HT-29 (cell line): ENCODE results near the gene RHEX. TPM values are rescaled to one million over a fixed set of nuclear protein-coding genes. Genes with fewer than 3 reads are reported as not detected.

Experiments
- DNase-seq: peaks from one replicate; pipeline ENCODE4 v3.0.0-alpha.2; 2015; ENCODE audit warnings: low spot score
- total RNA-seq: library from RNA; depleted of rRNA; stranded (reverse); fragments of >200 nt; shearing (Covaris generic); gene quantifications from 2 replicates; pipeline ENCODE4 v1.2.3, GENCODE V29; 2014

RHEX gene
- total RNA-seq, 1 experiment from 2014 or later: not detected

- no peak for DNase-seq
Measured at GRCh38 chr1:206089341-206089740, 36.4 kb downstream of the RHEX start.

DNA sequence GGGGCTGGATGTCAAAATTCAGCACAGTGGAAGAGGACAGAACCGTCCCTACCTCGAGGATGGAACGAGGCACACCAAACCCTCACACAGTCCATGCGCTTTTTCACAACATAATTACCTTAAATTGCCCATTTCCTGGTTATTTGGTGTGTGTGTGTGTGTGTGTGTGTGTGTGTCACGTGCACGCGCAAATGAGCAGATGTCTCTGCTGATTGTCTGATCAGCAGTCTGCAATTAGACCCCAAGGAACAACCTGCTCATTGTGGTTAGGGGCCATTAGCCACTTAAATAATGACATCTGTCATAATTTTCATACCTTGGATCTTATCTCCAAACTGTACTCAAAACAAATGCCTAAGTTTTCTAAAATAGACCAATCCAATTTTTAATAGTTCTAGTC lies 41.1 kb downstream of the RHEX start:
- DNase-seq: no peak

DNA sequence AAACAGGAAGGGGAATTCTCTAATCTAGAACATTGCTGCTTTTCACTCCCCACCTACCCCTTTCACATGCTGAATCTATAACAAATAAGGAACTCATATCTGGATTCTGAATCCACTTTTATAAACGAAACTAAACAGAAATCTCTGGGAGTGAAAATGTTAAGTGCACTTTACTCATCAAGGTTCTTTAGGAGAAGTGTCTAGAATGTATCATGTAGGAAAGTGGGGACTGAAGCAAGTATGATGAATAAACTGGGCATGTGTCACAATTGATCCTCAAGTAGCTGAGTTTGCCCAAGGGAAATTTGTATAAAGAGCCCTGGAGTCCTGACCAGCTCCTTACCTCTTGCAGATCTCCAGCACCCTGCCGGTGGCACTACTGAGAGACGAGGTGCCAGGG lies 44.4 kb downstream of the RHEX start:
- no peak for DNase-seq

DNA sequence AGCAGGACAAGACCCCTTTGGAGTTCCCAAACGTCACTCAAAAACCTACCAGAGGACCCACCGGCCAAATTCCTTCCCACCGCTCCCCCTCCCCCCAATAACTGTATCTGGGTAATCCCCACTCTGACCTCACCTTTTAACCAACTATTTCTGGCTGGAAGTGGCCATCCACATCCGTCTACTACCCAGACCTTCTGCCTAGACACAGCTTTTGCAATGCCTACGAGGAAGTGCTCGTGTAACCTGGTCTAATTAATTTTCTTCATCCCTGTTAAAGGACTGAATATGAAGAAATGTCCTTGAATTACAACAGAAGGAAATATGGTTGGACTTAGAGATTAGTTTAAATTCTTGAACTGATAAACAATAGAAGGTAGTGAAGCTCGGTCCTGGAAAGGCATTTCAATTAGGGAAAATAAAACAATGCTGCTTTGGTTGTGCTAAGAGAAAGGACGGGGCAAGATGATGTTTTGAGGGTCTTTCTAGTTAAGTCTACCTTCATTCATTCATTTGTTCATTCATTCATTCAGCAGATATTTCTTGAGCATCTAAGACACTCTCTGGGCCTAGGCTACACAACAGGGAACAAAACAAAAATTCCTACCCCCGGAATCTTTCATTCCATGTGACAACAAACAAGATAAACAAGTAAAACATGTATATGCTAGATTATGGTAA lies 45.4 kb downstream of the RHEX start:
- no peak for DNase-seq

DNA sequence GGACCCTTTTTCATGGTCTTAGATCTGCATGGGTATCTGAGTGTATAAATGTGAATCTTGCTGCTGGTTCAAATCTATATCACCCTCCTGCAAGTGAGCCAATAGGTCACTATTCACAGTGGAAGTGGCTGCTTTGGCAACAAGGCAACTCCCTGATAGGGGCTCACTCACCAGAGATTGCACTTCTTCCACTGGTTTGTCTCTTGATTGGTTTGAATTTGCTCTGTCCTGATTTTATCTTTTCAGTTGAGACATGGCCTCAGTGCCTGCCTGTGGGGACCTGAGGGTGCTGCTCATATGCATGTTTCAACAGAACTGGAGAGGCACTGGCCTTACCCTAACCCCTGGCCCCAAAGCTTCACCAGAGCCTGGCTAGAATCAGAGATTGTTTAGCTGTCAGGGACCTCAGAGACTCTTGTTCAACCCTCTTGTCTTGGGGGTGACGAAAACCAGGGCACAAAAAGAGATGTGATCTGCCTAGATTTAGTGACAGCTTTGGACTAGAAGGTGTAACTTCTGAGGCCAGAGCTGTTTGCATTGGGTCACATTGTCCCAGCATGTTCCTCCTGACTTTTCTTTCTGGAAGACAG lies 47.3 kb downstream of the RHEX start:
- DNase-seq: no peak

DNA sequence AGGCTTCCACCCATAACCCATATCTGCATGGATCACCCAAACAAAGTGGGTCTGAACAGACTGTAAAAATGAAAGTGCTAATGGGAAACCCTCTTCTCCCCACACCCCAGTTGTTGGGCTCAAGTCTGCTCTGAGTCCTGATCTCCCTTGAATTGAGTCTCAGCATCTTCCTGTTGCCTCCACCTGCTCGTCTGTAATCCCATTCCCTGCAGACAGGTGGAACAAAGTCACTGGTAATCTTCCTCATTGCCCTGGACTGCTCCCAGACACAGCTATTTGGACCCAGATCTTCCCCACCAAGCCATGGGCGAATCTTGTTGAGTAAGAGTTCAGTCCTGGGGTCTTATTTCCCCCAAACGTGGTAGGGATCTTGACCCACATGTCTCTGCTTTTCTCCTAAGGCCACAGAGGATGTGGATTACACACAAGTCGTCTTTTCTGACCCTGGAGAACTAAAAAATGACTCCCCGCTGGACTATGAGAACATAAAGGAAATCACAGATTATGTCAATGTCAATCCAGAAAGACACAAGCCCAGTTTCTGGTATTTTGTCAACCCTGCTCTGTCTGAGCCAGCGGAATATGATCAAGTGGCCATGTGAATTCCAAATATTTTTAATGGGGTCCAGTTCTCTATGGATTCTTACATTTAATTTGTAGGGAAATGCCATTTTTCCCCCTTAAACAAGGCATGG lies 48.5 kb downstream of the RHEX start:
- no peak for DNase-seq

DNA sequence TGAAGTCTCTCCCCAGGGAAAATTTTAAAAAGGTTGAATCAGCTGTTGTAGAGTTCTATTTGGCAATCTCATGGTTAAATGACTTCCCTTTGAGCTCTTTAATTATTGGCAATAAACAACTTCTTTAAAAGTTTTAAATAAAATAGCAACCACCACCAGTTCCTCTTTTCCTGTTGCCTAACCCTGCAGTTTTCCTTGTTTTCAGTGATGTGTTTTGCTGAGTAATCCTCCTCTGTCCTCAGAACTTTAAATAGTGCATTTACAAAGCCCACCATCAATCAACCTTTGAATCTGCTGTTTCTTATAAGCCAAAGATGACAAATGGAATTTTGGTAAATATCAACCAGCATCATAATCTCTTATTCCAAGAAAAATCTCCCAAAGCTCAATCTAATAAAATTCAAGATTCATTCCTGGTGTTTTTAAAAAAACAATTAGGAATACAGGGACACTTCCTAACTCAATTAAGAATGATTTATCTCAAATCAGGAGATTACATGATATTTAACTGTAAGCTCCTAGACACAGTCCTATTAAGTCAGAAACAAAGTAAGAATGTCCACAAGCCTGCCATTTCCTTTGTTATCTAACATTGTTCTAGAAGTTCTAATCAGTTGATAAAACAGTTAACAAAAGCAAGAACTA lies 49.4 kb downstream of the RHEX start:
- no peak for DNase-seq

GRCh38 chr1:206103979-206104378 lies 51.0 kb downstream of the RHEX start:
- no peak for DNase-seq

DNA sequence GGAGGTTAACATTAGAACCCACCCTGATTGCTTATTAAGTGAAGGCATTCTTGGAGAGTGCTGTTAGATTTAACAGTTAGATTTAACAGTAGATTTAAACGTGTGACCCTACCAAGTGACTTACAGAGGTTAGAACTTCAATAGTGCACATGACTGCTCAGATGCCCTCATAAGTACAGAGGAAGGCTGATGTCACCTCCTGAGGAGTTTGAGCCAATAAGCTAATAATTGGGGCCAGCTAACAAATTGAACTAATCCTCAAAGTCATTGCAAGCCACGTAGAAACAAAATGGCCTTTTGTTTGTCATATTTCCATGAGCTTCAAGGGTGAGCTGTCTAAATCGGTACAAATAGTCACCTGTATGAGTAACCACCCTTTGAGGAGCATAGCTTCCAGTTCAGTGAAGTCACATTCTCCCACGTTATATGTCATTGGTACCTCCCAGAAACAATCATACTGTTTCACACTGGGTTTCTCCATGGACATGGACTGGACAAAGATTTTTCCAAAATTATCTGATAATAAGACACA lies 52.6 kb downstream of the RHEX start:
- no peak for DNase-seq

GRCh38 chr1:206106328-206107167 lies 53.6 kb downstream of the RHEX start:
- DNase-seq: peak; percentile 91

- DNase-seq: no peak
Measured at GRCh38 chr1:206107168-206107544, 54.2 kb downstream of the RHEX start.

DNA sequence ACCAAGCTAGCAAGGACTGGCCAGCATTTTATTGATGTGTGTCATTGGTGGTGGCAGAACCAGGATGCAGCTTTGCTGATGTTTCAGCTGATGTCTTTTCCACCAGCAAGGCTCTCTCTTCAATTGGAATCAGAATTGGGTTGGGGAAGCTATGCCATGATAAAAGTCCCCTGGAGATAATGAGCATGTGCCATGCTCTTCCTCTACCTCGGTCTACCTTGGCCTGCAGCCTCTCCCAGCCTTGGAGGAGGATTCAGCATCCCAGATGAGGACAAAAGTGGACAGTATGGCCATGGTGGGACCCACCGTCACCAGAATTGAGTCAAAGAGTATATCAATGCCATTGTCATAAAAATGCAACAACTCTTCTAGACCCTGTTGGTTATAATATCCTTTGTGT lies 55.7 kb downstream of the RHEX start:
- no peak for DNase-seq

GRCh38 chr1:206109718-206110117 lies 56.7 kb downstream of the RHEX start:
- no peak for DNase-seq

GRCh38 chr1:206110161-206110560 lies 57.2 kb downstream of the RHEX start:
- no peak for DNase-seq

GRCh38 chr1:206110820-206111219 lies 57.8 kb downstream of the RHEX start:
- no peak for DNase-seq

- no peak for DNase-seq
Measured at GRCh38 chr1:206111271-206111927, 58.4 kb downstream of the RHEX start.

- peak; percentile 16 for DNase-seq
Measured at GRCh38 chr1:206112600-206113301, 59.8 kb downstream of the RHEX start.

GRCh38 chr1:206114692-206115640 lies 62.0 kb downstream of the RHEX start:
- DNase-seq: no peak

DNA sequence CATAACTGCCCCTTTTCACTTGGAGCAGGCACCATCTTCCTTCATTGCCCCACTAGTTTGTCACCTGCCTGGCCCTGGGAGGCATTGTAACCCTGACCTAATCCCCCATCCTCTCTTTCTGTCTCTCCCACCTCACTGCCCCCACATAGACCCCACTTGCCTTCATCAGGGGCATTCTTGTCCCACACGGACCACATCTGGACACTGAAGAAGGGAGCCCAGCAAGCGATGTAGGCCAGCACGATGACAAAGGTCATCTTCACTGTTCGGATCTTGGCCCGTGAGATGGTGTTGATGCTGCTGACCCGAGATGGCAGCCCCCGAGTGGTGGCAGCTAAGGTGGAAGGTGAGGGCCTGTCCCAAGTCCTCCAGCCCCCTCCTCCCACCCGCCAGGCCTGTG lies 62.8 kb downstream of the RHEX start:
- DNase-seq: no peak
